BLaER1 (cell line): ENCODE data around the gene LRRC8D.
A peak's percentile ranks its signal among the peaks of the same experiment; 100 is the strongest.

Experiments used
- H3K27ac ChIP-seq: shearing (Covaris generic); formaldehyde crosslinking; 2 replicates; pipeline ENCODE4 v1.8.1; 2022
- H3K27me3 ChIP-seq: shearing (Covaris generic); formaldehyde crosslinking; 2 replicates; pipeline ENCODE4 v1.8.1; 2022
- H3K36me3 ChIP-seq: shearing (Covaris generic); formaldehyde crosslinking; 2 replicates; pipeline ENCODE4 v1.8.1; 2022
- H3K4me1 ChIP-seq: shearing (Covaris generic); formaldehyde crosslinking; 2 replicates; pipeline ENCODE4 v1.8.1; 2022
- H3K4me2 ChIP-seq: shearing (Covaris generic); formaldehyde crosslinking; 2 replicates; pipeline ENCODE4 v1.8.1; 2022
- H3K4me3 ChIP-seq: shearing (Covaris generic); formaldehyde crosslinking; 2 replicates; pipeline ENCODE4 v1.8.1; 2022
- H3K9ac ChIP-seq: shearing (Covaris generic); formaldehyde crosslinking; 2 replicates; pipeline ENCODE4 v1.8.1; 2022
- H3K9me3 ChIP-seq: shearing (Covaris generic); formaldehyde crosslinking; 2 replicates; pipeline ENCODE4 v1.8.1; 2022
- H4K20me1 ChIP-seq: shearing (Covaris generic); formaldehyde crosslinking; 2 replicates; pipeline ENCODE4 v1.8.1; 2022
- Cebpa-rat ChIP-seq: shearing (Covaris generic); IDR thresholded peaks from 2 replicates; pipeline ENCODE4 v1.8.1; 2022

The LRRC8D gene

DNA sequence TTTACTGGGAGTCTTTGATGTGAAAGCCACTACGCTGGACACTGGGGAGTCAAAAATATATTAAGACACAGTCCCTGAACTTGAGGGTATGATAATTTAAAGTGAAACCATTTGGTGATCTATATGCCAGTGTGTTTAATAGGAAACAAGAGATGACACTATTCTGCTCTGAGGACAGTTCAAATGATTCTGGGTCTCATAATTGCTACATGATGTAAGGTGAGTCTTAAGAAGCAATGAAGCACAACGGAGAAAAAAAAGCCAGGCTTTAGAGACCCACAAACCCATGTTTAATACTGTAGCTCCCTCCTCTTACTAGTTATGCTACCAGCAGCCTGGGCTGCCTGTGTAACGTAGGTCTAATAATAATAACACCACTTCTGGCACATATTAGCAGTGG, 14.2 kb upstream of the LRRC8D start:
- no peak overlapping the region for H3K27ac ChIP-seq
- H3K4me2 ChIP-seq, result no peak overlapping the region
- no peak overlapping the region for H3K4me3 ChIP-seq
- H3K27me3 ChIP-seq, result no peaks in the 10 kb centered on the region
- H4K20me1 ChIP-seq, result no peaks in the 10 kb centered on the region
- no peak overlapping the region for H3K9ac ChIP-seq
- 0 out of 2 replicates have a peak, but pooled peaks cover 4% of the 10 kb centered on the region for H3K4me1 ChIP-seq
- no peak for TF ChIP-seq Cebpa-rat
- no peaks in the 10 kb centered on the region for H3K9me3 ChIP-seq
- H3K36me3 ChIP-seq, result no peaks in the 10 kb centered on the region

DNA sequence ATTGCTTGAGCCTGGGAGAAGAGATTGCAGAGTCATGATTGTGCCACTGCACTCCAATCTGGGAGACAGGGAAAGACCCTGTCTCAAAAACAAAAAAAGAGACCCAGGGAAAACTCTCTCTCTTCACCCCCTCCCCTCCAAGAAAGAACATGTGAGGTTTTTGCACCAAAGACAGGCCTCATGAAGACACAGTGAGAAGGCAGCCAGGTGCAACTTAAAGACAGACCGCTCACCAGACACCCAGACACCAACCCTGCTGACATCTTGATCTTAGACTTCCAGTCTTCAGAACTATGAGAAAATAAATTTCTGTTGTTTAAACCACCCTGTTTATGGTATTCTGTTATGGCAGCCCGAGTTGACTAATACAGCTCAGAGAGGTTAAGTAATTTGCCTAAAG, 13.3 kb upstream of the LRRC8D start:
- Histone ChIP-seq H3K4me3 (no peak overlapping the region), H3K4me2 (no peak overlapping the region), H3K27ac (no peak overlapping the region), H4K20me1 (no peaks in the 10 kb centered on the region), H3K36me3 (no peaks in the 10 kb centered on the region), H3K9me3 (no peaks in the 10 kb centered on the region), H3K9ac (no peak overlapping the region), H3K4me1 (0 out of 2 replicates have a peak, but pooled peaks cover 4% of the 10 kb centered on the region), H3K27me3 (no peaks in the 10 kb centered on the region)
- TF ChIP-seq Cebpa-rat, result no peak

- Histone ChIP-seq H4K20me1 (no peaks in the 10 kb centered on the region), H3K4me3 (no peak overlapping the region), H3K4me2 (no peak overlapping the region), H3K36me3 (no peaks in the 10 kb centered on the region), H3K27ac (no peak overlapping the region), H3K9me3 (no peaks in the 10 kb centered on the region), H3K27me3 (no peaks in the 10 kb centered on the region), H3K9ac (no peak overlapping the region), H3K4me1 (0 out of 2 replicates have a peak, but pooled peaks cover 4% of the 10 kb centered on the region)
- no peak for TF ChIP-seq Cebpa-rat
Observed at GRCh38 chr1:89807983-89808382, 12.8 kb upstream of the LRRC8D start.

- no peak for TF ChIP-seq Cebpa-rat
- H3K9ac ChIP-seq, result no peak overlapping the region
- no peaks in the 10 kb centered on the region for H4K20me1 ChIP-seq
- no peak overlapping the region for H3K4me3 ChIP-seq
- no peaks in the 10 kb centered on the region for H3K27me3 ChIP-seq
- H3K27ac ChIP-seq, result no peak overlapping the region
- H3K4me2 ChIP-seq, result no peak overlapping the region
- H3K9me3 ChIP-seq, result no peaks in the 10 kb centered on the region
- H3K4me1 ChIP-seq, result 0 out of 2 replicates have a peak, but pooled peaks cover 4% of the 10 kb centered on the region
- no peaks in the 10 kb centered on the region for H3K36me3 ChIP-seq
Observed at GRCh38 chr1:89808441-89809117, 12.3 kb upstream of the LRRC8D start.

DNA sequence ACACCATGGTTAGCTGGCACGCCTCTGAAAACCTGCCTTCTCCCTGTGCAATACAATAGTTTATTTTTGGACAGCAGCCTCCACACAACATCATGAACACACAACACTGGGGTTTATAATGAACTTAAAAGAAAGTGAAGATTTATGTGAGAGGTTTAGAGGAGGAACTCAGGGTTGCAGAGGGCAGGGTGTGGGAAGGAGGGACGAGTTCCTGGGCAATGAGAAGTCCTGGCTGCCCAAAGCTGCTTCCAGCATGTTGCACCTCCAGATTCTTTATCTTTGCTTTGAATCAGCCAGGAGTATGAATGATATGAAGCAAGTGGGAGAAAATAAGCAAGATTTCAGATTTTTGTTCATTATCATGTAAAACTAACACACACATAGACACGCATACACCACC, 11.3 kb upstream of the LRRC8D start:
- H3K9ac ChIP-seq, result no peak overlapping the region
- no peak overlapping the region for H3K4me2 ChIP-seq
- H3K4me3 ChIP-seq, result no peak overlapping the region
- no peaks in the 10 kb centered on the region for H4K20me1 ChIP-seq
- H3K27ac ChIP-seq, result no peak overlapping the region
- 0 out of 2 replicates have a peak, but pooled peaks cover 4% of the 10 kb centered on the region for H3K4me1 ChIP-seq
- no peaks in the 10 kb centered on the region for H3K27me3 ChIP-seq
- H3K9me3 ChIP-seq, result no peaks in the 10 kb centered on the region
- TF ChIP-seq Cebpa-rat, result no peak
- H3K36me3 ChIP-seq, result no peaks in the 10 kb centered on the region

- Histone ChIP-seq H3K4me2 (no peak overlapping the region), H4K20me1 (no peaks in the 10 kb centered on the region), H3K27ac (no peak overlapping the region), H3K4me1 (peaks cover under 1% of the 10 kb centered on the region), H3K9me3 (no peaks in the 10 kb centered on the region), H3K9ac (no peak overlapping the region), H3K4me3 (no peak overlapping the region), H3K27me3 (no peaks in the 10 kb centered on the region), H3K36me3 (no peaks in the 10 kb centered on the region)
- TF ChIP-seq Cebpa-rat, result no peak
Observed at GRCh38 chr1:89810302-89810701, 10.5 kb upstream of the LRRC8D start.

DNA sequence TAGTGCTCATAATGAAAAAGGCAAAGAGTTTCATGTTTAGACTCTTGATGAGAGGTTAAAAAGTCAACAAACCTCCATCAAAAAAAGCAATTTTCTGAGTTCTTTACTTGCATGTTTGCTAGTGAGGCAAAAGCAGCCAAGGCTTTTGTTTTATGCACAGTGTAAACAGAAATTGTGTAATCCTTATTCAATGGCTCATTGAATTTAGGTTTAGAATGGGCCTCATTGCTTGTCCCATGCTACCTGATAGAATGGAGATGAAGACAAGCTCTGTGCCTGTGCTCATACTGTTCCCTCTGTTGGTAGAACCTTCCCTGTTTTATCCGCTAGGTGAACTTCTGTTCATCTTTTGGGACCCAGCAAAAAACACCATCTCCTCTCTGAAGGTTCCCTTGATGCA, 10.0 kb upstream of the LRRC8D start:
- Histone ChIP-seq H3K4me1 (peaks cover 6% of the 10 kb centered on the region), H3K36me3 (no peaks in the 10 kb centered on the region), H4K20me1 (no peaks in the 10 kb centered on the region), H3K9me3 (no peaks in the 10 kb centered on the region), H3K4me3 (no peak overlapping the region), H3K9ac (no peak overlapping the region), H3K27me3 (no peaks in the 10 kb centered on the region), H3K27ac (no peak overlapping the region), H3K4me2 (no peak overlapping the region)
- no peak for TF ChIP-seq Cebpa-rat

DNA sequence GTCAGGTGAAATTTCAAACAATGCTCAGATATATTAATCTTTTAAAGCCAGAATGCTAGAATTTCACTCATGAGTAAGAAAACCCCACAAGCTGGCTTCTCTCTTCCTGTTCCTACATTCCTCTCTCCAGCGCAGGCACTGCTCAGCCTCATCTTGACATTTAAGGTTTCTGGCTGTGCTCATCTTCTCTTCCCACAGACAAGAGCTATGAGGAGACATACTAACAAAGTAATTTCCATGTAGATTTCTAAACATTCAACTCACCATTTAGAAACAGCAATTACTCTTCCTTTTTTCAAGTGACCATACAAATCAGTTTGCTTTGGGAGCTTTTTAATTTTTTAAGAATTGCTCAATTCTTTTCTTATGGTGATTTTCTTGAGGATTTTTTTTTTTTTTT, 7.8 kb upstream of the LRRC8D start:
- H3K4me3 ChIP-seq, result no peak overlapping the region
- H3K4me2 ChIP-seq, result no peak overlapping the region
- no peaks in the 10 kb centered on the region for H4K20me1 ChIP-seq
- no peak overlapping the region for H3K27ac ChIP-seq
- H3K27me3 ChIP-seq, result no peaks in the 10 kb centered on the region
- H3K9me3 ChIP-seq, result no peaks in the 10 kb centered on the region
- no peak overlapping the region for H3K9ac ChIP-seq
- H3K4me1 ChIP-seq, result peaks cover 8% of the 10 kb centered on the region
- no peak for TF ChIP-seq Cebpa-rat
- H3K36me3 ChIP-seq, result no peaks in the 10 kb centered on the region

DNA sequence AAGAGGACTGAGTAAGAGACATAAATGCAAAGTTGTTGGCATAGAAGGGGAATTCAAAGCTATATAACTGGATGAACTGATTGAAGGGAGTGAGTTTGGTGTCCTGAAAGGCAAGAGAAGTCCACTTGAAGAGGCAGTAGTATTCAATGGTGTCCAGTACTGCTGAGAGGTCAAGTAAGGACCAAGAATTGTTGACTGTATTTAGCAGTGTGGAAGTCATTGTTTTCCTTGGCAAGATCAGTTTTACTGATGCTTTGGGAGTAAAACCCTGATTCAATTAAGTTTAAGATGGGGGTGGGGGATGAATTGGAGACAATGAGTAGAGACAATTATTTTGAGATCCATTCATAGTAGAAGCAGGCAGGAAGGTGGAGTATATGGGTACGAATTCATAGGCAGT, 5.8 kb upstream of the LRRC8D start:
- H3K36me3 ChIP-seq, result no peaks in the 10 kb centered on the region
- peaks cover 21% of the 10 kb centered on the region for H3K4me1 ChIP-seq
- TF ChIP-seq Cebpa-rat, result no peak
- H3K9me3 ChIP-seq, result no peaks in the 10 kb centered on the region
- H3K4me3 ChIP-seq, result no peak overlapping the region
- H3K4me2 ChIP-seq, result no peak overlapping the region
- no peak overlapping the region for H3K27ac ChIP-seq
- no peak overlapping the region for H3K9ac ChIP-seq
- no peaks in the 10 kb centered on the region for H4K20me1 ChIP-seq
- H3K27me3 ChIP-seq, result no peaks in the 10 kb centered on the region

DNA sequence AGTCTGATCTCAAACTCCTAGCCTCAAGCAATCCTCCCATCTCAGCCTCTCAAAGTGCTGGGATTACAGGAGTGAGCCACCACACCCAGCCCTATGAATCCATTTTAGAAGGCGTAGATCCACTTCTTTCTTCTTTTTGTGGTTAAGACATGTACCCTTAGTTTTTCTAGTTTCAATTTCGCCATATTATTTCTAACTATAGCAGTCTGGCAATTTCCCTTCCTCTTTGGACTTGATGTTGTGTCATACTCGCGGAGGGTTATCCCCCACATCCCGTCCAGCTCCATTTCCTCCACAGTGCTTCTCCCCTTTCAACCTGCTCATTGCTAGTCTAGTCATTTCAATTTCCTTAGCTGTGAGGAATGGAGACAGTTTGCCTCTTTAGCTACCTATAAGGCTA, 5.2 kb upstream of the LRRC8D start:
- H3K4me3 ChIP-seq, result no peak overlapping the region
- H3K9ac ChIP-seq, result no peak overlapping the region
- no peaks in the 10 kb centered on the region for H3K9me3 ChIP-seq
- no peak for TF ChIP-seq Cebpa-rat
- no peak overlapping the region for H3K27ac ChIP-seq
- H3K27me3 ChIP-seq, result no peaks in the 10 kb centered on the region
- H3K36me3 ChIP-seq, result no peaks in the 10 kb centered on the region
- H3K4me1 ChIP-seq, result peaks cover 23% of the 10 kb centered on the region
- peak overlapping the region; percentile 38 for H3K4me2 ChIP-seq
- H4K20me1 ChIP-seq, result no peaks in the 10 kb centered on the region

- no peak overlapping the region for H3K27ac ChIP-seq
- no peaks in the 10 kb centered on the region for H3K9me3 ChIP-seq
- no peak for TF ChIP-seq Cebpa-rat
- no peak overlapping the region for H3K9ac ChIP-seq
- peaks cover 23% of the 10 kb centered on the region for H3K4me1 ChIP-seq
- no peak overlapping the region for H3K4me3 ChIP-seq
- H3K27me3 ChIP-seq, result no peaks in the 10 kb centered on the region
- no peaks in the 10 kb centered on the region for H3K36me3 ChIP-seq
- H3K4me2 ChIP-seq, result no peak overlapping the region
- H4K20me1 ChIP-seq, result no peaks in the 10 kb centered on the region
Observed at GRCh38 chr1:89816366-89816765, 4.5 kb upstream of the LRRC8D start.
